ENCODE measurements around the gene SLC12A8. TPM values are rescaled to one million over a fixed set of nuclear protein-coding genes. Genes with fewer than 3 reads are reported as not detected.

The SLC12A8 gene
- total and polyA plus RNA-seq, 2 experiments from 2014 or later, result 3.1 to 3.4 TPM

- Histone ChIP-seq H3K4me3 (no peak overlapping the region), H3K9me3 (ENCODE audit: low read depth) (no peaks in the 10 kb centered on the region), H3K27ac (no peak overlapping the region), H3K4me1 (ENCODE audit: low read depth) (peaks cover 50% of the 10 kb centered on the region), H3K36me3 (no peaks in the 10 kb centered on the region), H3K27me3 (no peaks in the 10 kb centered on the region)
- TF ChIP-seq CTCF (IDR thresholded peaks at IDR 0.05; ENCODE audit: low read depth, low read length), result no peak
- no peak for DNase-seq (ENCODE audit: low read depth in 1 of 2, low spot score in 1 of 2)
These were observed 154.0 kb downstream of the SLC12A8 start for GRCh38 chr3:125058529-125058928.

GRCh38 chr3:125057186-125057850 is 155.2 kb downstream of the SLC12A8 start:
- Histone ChIP-seq H3K27me3 (no peaks in the 10 kb centered on the region), H3K4me1 (ENCODE audit: low read depth) (peaks cover 49% of the 10 kb centered on the region), H3K27ac (no peak overlapping the region), H3K9me3 (ENCODE audit: low read depth) (no peaks in the 10 kb centered on the region), H3K36me3 (no peaks in the 10 kb centered on the region), H3K4me3 (no peak overlapping the region)
- DNase-seq (ENCODE audit: low read depth in 1 of 2, low spot score in 1 of 2), result peak in 1 of 2 donors; percentile 59
- TF ChIP-seq CTCF (IDR thresholded peaks at IDR 0.05; ENCODE audit: low read depth, low read length), result no peak

- Histone ChIP-seq H3K9me3 (ENCODE audit: low read depth) (no peaks in the 10 kb centered on the region), H3K27me3 (no peaks in the 10 kb centered on the region), H3K4me3 (peak within 1 kb of the TSS; percentile 96), H3K27ac (peak within 1 kb of the TSS; percentile 40), H3K4me1 (ENCODE audit: low read depth) (peaks cover 51% of the 10 kb centered on the region), H3K36me3 (no peaks in the 10 kb centered on the region)
- DNase-seq (ENCODE audit: low read depth in 1 of 2, low spot score in 1 of 2), result peak; percentile 90 to 94
- no peak for TF ChIP-seq CTCF (IDR thresholded peaks at IDR 0.05; ENCODE audit: low read depth, low read length)
These were observed 156.4 kb downstream of the SLC12A8 start, which contains the start of gene HEG1 for GRCh38 chr3:125055913-125056745. TSS of gene HEG1 (minus strand) at chr3:125055997. CDS start at chr3:125055890, 107 bp downstream.

GRCh38 chr3:125055331-125055912 is 157.1 kb downstream of the SLC12A8 start:
- Histone ChIP-seq H3K36me3 (no peaks in the 10 kb centered on the region), H3K4me3 (peak overlapping the region; percentile 96), H3K27ac (peak overlapping the region; percentile 11), H3K4me1 (ENCODE audit: low read depth) (peaks cover 48% of the 10 kb centered on the region), H3K9me3 (ENCODE audit: low read depth) (no peaks in the 10 kb centered on the region), H3K27me3 (no peaks in the 10 kb centered on the region)
- DNase-seq (ENCODE audit: low read depth in 1 of 2, low spot score in 1 of 2), result peak in 1 of 2 donors; percentile 29
- no peak for TF ChIP-seq CTCF (IDR thresholded peaks at IDR 0.05; ENCODE audit: low read depth, low read length)

- no peaks in the 10 kb centered on the region for H3K36me3 ChIP-seq
- H3K27me3 ChIP-seq, result no peaks in the 10 kb centered on the region
- DNase-seq (ENCODE audit: low read depth in 1 of 2, low spot score in 1 of 2), result peak; percentile 38 to 68
- peaks cover 48% of the 10 kb centered on the region for H3K4me1 ChIP-seq (ENCODE audit: low read depth)
- peak overlapping the region; percentile 11 for H3K27ac ChIP-seq
- H3K4me3 ChIP-seq, result peak overlapping the region; percentile 96
- no peak for TF ChIP-seq CTCF (IDR thresholded peaks at IDR 0.05; ENCODE audit: low read depth, low read length)
- no peaks in the 10 kb centered on the region for H3K9me3 ChIP-seq (ENCODE audit: low read depth)
These were observed 157.9 kb downstream of the SLC12A8 start for GRCh38 chr3:125054449-125055329.

Measured in cardiac muscle cell (in vitro differentiated cells and primary cell).